SKM-1 (cell line): ENCODE data around the gene LDLRAD4.
"Not testable (repeated sequence)": the region's sequence is repeated elsewhere in the genome, so short reads cannot be mapped to it uniquely, and the experiment has no call there.

ENCODE experiments used
- DNase-seq: peaks from one replicate; lab custom pipeline; 2025; ENCODE audit not compliant: unreplicated experiment; lab: John Stamatoyannopoulos, UW

Gene LDLRAD4

DNA sequence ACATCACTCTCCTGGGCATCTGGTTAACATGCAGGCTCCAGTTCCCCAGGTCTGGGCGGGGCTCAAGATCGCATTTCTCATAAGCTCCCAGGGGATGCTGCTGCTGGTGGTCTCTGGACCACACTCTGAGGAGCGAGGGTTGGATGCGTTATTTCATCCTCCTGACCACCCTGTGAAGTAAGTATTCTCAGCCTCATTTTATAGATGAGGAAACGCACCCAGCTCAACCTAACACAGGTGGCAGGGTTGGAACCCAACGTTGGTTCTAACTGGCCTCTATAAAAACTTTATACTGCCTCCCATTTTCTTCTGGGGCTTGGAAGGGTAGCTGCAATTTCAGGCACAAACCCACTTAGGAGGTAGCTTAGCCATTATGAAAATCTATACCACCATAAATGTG is 387.3 kb downstream of the LDLRAD4 start:
- DNase-seq = no peak

DNA sequence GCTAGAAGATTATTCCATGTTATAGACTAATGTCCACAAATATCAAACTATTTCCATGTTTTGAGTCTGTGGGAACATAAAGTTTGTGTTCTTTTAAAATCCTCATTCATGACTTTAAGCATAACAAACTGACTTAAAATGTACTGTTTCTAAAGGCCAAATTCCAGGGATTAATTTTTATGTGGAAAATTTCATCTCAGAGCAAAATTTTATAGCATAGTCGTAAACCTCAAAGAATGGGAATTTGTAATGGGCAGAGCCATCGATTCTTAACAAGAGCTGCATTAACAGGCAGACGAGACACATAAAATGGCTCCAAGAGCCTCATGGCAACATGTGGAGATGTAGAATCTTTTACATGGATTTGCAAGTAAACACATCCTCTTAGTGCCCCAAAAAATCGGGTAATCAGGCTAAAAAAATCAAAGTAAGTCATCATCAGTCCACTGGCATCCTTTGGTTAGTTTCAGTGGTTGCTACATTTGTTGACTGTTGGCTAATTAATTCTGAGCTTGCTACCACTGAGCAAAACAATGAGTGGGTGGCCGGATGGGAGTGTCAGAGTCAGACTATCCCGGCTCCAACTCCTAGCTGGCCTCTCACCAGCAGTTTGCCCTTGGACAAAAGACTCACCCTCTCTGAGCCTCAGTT is 388.2 kb downstream of the LDLRAD4 start:
- no peak for DNase-seq

DNA sequence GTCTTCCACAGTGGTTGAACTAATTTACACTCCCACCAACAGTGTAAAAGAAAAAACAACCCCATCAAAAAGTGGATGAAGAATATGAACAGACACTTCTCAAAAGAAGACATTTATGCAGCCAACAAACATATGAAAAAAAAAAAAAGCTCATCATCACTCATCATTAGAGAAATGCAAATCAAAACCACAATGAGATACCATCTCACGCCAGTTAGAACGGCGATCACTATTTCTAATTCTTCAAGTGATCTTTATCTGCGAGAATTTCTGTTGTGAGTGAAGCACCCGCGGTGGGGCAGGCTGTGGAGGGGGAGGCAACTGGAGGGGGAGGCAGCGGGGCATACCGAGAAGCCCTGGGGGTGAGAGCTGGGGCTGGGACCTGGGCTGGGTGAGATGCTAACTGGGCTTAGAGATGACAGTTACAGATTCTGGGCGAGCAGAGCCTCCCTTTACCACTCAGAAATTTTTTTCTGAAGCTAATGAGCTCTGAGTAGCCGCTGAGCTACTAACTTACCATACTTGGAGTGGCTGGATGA is 389.5 kb downstream of the LDLRAD4 start:
- DNase-seq = not testable (repeated sequence)

DNA sequence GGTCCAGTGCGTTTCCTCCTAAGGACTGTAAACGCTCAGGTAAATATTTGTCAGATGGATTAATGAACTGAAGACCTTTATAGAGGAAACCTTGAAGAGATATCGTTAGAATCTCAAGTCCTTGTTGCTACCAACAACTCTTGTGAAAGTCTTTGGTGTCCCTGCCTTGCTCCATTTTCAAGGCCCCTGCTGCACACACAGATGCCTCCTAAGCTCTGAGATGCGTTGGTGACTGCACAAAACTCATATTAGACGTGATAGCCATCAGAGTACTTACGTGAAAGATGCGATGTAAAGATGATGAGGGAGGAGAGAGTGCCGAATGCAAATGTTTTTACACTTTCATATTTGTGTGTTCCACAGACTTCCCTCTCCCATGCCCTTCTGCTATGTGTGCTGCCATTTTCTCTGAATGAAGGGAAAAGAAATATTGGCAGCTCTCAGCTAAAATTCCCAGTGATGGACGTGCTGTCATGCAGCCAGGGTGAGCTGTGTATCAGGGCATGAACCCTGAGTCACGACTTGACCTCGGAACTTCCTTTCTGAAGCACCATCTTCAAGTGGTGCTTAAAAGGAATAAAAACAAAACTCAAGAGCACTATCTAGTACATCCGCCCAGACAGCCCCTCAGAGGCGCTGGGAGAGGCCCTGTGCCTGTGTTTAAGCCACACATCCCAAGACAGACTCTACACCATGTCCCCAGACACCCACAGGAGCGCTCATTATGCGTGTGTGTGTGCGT is 390.4 kb downstream of the LDLRAD4 start:
- no peak for DNase-seq

DNA sequence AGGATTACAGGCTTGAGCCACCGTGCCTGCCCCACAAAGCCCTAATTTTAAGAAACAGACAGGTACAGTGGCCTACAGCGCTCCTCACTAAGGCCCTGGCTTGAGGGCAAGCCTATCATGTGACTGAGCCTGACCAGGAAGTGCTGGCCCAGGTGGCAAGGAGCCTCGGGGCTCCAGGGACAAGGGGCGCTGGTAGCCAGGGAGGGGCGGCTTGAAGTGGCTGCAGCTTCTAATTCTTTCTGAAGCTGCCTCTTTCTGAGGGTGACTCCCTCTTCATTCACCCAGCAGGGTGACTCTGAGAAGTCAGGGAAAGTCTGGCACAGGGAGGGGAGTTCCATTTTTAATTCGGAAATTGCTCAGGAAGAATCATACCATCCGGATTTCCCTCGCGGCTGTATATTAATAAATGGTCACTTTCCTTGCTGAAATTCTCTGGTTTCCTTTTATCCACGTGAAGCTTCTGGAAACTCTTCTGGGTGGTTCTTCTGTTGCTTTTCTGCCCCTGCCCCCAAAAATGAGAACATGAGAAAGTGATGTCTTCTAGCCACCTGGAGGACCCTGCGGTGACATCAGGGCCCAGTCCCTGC is 392.1 kb downstream of the LDLRAD4 start:
- DNase-seq = no peak

DNA sequence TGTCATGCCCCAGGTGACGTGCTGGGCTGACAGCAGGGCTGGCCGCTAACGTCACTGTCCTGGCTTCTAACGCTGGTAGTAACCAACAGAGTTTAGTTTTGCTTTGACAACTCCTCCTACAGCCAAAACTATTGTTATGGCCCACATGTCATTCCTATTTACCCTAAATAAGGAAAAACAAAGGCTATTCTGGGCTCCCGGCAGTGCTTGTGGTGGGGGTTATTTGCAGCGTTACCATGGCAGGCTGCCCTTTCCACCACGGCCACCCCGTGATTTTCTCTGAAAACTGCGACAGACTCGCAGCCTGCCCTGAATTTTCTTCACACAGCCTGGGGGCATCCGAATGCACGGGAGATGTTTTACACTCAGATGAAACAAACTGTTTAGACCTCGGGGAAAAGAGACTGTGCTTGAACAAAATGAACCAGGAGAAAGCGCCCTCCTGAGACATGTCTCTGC is 392.6 kb downstream of the LDLRAD4 start:
- DNase-seq = no peak

DNA sequence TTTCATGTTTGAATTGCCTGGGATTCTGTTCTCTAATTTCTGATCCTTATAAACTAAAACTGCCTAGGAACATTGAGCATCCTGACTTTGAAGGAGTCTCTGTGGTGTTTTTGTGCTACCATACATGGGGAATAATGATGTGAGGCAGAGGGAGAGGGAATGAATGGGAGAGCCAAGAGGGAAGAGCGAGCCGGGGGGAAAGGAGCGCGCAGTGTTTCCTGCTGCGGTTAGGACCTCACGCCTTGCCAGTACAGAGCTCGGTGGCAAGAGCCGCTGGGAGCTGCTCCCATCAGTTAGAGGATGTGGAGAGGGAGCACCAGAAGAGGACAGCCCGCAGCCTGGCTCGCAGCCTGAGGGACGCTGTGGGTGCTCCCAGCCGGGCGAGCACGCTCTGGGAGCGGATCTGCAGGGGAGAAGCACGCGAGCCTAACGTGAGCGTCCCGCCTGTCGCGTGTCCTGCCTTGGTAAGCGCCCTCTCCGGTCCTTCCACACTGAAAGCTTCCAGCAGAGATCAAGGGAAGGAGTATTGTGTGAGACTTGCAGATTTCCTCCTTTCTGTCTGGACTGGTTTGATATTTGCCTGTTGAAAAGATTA is 393.1 kb downstream of the LDLRAD4 start:
- peak; percentile 14 for DNase-seq

DNA sequence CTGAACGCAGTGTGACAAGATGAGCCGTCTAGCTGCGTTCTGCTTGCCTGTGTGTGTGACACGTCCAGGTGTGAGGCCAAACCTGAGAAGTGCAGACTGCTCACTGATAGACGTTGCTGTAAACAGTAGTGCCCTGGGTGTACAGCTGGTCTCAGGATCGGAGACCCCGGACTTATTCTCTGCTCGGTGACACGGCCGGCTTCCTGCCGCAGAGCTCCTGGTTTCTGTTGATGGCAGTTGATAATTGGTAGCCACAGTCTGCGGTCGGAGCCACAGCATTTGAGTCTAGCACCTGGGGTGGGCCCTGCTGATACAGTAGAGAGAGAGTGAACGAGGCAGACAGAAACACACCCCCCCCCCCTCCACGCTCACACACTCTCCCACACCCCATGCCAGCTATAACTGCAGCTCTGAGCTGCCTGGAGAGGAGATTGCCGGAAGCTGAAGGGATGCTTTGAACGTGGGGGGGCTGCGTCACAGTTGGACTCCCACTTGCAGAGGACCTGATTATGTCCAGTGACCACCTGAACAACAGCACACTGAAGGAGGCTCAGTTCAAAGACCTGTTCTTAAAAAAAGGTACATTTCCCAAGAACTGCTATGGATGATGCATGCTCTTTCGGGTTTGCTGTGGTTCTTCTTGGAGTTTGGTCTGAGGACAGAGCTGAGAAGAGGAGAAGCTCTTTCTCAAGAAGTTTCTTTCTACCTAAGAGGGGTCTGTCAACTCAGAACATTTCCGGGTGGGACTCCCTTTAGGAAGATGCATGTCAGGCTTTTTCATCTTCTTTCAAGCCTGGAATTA is 393.8 kb downstream of the LDLRAD4 start:
- no peak for DNase-seq

DNA sequence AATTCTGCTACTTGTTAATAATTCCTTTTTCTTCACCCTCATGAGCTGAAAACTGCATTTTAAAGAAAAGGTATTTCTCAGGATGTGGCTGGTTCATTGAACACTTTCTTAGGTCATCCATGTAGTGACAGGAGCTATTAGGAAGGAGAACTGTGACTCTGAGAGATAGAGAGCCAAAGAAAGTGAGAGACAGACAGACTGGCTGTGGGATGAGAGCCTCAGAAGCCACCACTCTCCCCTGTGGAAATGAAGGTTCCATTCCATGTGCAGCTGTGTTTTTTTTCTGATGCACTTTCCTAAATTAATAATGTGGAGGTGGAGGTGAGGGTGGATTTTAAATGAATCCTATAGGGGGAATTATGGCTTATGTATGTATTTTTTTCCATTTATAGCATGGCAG is 394.5 kb downstream of the LDLRAD4 start:
- DNase-seq = no peak

DNA sequence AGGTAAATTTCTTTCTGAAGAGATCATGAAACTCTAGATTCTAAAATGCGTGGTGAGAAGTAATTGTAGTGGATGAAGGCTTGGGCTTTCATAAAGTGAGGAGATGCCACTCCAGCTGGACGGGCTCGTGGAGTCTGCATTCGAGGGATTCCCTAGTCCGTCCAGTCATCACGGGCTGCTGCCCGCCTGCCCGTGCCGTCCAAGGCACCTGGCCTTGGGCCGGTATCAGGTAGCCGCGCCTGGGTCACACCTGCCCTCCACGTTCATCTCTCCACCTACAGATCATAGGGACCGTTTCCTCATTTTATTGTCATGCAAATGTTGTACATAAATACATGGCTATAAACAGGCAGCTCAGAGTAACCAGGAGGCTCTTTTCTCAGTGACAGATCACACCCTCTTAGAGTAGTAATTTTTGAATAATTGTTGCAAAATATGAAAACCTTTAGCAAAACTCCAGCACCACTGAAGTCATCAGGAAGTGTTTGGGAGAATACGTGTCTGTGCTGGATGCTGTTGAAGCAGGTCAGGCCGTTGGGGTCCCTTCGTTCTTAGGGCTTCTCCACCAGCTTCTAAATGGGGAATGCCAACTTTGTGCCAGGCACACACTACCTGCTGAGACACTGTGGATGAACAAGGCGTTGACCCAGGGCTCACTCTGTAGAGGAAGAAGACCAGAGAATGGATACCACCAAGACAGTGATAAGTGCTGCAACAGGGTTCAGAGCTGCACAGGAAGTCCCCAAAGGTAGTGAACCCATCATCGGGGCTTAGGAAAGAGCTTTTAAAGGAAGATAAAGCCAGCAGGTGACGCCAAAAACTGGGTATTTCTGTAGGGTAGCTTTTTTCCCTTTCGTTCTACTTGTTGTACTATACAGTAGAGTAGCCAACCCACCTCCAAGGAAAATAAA is 395.3 kb downstream of the LDLRAD4 start:
- no peak for DNase-seq

DNA sequence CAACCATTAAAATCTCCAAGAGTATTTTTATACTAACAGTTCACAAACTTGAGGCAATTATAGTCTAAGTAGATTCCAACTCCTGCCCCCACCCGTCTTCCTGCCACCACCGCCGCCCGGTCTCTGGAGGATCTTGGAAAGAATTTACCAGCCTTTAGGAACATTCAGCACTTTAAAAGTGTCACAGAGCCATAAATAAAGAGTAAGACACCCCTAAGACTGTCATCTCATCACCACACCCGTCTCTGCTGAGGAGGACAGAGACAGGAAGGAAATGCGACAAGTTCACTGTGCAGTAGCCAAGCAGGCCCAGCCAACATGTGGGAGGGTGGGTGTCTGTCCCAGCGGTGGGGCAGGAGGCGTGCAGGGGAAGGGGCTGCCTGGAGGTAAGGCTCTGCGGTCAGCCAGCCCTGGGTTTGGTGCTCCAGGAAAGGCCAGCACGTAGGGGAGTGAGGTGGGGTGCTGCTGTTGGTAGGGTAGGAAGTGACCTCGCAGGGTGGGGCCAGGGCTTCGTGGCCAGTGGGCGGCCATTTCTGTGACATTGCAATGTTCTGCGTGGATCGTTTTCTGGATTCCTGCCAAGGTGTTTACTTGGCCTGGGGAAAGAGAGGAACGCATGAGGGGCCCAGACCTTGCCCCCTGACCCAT is 396.2 kb downstream of the LDLRAD4 start:
- no peak for DNase-seq

DNA sequence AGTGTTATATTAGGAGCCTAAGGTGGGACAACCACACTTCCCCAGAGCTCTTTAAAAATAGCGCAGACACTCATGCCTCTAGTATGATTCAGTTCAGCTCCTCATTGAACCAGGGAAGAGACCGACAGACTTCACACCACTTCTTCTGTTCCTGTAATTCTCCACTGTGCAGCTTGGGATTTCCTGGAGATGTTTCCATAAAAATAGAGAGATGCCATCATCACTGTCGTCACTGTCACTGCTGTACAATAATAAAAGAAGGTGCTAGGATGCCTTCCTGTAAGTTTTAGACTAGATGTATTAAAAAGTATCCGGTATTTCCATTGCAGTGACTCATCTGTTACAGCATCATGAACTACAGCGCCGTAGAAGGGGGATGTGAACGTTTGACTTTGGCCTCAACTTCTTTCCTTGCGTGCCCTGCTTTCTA is 396.9 kb downstream of the LDLRAD4 start:
- DNase-seq = no peak

DNA sequence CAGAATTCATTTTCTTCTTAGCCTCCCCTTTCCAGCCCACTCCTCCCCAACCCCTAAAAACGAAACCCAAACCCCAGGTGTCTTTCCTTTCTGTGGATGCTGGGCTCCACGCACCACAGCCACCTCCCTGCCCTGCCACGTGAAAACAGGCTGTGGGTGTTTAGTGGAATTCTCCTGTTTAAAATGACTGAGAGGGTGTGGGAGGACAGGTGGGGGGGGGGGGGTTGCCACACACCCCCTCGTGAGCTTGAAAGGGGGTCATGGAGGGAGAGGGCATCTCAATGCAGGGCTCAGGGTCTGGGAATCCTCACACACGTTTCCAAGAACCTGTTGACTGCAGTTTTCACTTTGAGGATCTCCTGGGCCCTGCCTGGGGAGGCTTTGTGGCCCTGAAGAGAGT is 397.5 kb downstream of the LDLRAD4 start:
- DNase-seq = no peak

DNA sequence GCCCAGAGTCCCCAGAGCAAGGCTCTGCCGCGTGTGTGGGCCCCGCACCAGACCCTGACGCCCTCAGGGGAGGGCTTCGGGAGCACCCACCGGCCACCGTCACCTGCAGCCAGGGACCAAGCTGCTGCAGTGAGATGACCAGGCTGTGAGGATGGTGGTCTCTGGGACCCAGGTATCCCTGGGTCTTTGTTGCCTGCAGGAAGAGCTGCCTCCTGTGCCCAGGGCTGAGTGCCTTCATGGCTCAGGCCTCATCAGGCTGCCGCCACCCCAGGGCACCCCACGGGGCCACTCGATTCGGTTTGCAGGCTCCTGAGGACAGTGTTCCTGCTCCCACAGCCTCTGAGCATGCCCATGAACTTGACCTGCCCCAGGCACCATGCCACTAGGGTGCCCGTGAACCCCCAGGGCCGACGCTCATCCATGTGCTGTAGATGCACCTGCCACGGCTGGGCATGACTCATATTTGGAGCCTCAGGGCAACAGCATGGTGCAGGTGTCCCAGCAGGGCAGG is 398.0 kb downstream of the LDLRAD4 start:
- no peak for DNase-seq

DNA sequence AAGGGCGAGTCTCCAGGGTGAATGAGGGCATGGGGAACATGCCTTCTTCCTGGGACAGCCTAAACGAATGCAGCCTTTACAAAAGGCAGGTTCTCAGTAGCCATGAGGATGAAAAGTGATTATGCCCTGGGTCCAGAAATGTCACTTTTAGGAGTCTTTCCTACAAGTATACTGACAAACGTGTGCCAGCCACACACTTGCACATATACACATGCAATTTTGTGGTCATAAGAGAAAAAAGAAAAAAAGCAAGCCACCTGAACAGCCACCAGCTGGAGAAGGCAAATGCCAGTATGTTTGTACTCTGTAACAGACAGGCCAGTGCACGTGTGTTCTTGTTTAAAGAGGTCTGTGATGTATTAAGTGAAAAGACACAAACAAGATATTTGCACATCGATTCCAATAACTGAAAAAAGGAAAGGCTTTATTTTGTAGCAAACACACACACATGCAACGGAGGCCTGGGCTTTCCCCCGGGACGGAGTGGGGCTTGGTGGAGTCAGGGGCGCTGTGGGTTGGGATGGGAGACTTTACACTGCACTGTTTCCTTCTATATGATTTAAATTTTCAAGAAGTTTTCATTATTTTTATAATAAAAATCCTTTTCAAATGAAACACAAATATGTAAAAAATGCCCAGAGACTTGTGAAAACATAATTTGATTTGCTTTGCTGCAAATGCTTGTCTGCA is 399.4 kb downstream of the LDLRAD4 start:
- no peak for DNase-seq

DNA sequence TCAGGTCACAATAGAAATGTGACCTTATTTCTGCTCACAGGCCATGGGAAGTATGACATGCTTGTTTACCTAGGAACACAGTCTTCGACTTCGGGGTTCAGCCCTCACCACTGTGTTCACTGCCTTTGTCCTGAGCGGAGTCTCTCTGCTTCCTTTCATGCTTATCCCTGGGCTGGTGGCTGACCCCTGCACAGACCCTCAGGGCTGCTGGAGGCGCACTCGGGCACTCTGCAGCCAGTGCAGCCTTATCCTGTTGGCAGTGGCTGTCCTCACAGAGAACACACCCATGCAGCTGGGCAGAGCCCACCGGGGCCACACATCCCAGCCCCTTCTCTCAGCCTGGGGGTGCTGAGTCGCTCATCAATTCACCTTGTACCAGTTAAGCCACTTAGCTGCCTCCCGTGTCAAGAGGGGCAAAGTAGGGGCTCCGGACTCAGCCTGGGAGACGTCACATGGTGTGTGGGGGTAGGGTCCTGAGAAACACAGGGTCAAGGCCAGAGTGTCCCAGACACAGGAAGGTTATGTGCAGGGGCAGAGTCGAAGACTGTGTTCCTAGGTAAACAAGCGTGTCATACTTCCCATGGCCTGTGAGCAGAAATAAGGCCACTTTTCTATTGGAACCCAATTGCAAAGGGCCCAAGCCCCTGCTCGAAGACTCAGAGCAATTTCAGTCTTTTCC is 400.3 kb downstream of the LDLRAD4 start:
- DNase-seq = no peak

DNA sequence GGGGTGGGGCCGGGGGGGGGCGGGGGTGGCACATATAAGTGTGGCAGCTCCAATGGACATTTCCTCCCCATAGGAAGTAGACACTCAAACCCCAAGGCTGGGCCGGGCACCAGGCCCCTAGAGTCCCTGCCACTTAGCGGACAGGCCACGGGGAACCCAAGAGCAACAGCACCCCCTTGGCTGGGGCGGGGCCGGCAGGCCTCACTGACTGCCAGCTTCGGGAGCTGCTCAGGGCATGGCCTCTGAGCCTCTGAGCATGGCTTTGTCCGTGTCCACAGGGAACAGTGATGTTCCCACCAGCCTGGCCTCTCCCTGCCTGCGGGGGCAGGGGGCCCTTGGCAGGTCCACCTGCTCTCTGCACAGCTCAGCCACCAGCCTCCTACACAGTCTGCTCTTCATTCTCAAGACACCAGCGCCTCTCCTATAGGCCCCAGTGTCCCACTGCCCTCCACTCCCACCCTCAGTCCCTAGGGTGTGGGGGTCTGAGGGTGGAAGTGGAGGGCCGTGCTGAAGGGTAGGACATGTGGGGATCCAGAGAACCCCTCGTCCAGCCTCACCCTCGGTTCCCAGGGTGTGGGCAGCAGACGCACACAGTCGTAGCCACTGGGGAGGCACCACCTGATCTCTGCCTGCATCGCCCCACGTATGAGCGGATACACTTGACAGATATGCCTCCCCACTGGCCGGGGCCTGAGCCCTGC is 401.1 kb downstream of the LDLRAD4 start:
- DNase-seq = no peak
